OCI-LY7 (cell line): ENCODE measurements around the gene KCNG1.

Experiments used
- EZH2phosphoT487 ChIP-seq: fragments of 200-600 bp; sonication (generic); IDR thresholded peaks from 2 replicates; pipeline ENCODE4 v1.6.1; 2018; ENCODE audit warnings: low read depth, borderline replicate concordance, mild to moderate bottlenecking, mixed run types, antibody characterized with exemption, low read length, moderate library complexity, mixed read lengths
- TF ChIP-seq, protein P1 (sequence below): fragments of 200-600 bp; sonication (generic); conservative IDR thresholded peaks from 2 replicates; pipeline ENCODE4 v1.5.1; 2014; ENCODE audit warnings: mild to moderate bottlenecking, antibody characterized with exemption, low read length, moderate library complexity, mixed read lengths

DNA sequence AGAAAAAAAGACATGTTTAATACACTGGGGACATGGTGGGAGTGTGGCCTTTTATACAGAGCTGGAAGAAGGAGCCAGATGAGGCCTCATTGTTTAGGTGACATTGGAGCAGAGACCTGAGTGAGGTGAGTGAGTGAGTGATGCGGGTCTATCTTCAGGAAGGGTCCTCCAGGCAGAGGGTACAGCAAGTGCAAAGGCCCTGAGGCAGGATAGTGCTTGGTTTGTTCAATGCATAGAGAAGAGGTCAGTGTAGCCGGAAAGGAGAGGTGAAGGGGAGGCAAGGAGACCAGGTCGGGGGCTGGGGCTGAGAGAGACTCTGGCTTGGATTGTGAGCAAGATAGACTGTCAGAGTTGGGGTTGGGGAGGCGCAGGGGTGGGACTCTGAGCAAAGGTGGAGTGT is 23.6 kb downstream of the KCNG1 start:
- TF ChIP-seq, protein P1, sequence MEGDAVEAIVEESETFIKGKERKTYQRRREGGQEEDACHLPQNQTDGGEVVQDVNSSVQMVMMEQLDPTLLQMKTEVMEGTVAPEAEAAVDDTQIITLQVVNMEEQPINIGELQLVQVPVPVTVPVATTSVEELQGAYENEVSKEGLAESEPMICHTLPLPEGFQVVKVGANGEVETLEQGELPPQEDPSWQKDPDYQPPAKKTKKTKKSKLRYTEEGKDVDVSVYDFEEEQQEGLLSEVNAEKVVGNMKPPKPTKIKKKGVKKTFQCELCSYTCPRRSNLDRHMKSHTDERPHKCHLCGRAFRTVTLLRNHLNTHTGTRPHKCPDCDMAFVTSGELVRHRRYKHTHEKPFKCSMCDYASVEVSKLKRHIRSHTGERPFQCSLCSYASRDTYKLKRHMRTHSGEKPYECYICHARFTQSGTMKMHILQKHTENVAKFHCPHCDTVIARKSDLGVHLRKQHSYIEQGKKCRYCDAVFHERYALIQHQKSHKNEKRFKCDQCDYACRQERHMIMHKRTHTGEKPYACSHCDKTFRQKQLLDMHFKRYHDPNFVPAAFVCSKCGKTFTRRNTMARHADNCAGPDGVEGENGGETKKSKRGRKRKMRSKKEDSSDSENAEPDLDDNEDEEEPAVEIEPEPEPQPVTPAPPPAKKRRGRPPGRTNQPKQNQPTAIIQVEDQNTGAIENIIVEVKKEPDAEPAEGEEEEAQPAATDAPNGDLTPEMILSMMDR = no peak
- TF ChIP-seq EZH2phosphoT487 = no peak
